Ovary (tissue), 1 donor: ENCODE measurements around the gene ARL6IP5.

Source experiments
- EP300 ChIP-seq: sonication (generic); formaldehyde crosslinking; IDR thresholded peaks from one replicate; pipeline ENCODE4 v1.6.1; 2017; ENCODE audit warnings: antibody characterized with exemption
- POLR2A ChIP-seq: fragments of 450-650 bp; IDR thresholded peaks from one replicate; pipeline ENCODE4 v1.6.1; 2017; ENCODE audit warnings: antibody characterized with exemption, mild to moderate bottlenecking, moderate library complexity

- TF ChIP-seq POLR2A = no peak
- no peak for TF ChIP-seq EP300
Measured at GRCh38 chr3:69048990-69049389, 35.7 kb upstream of the ARL6IP5 start.
